ENCODE results near the gene MAB21L3.

The MAB21L3 gene

DNA sequence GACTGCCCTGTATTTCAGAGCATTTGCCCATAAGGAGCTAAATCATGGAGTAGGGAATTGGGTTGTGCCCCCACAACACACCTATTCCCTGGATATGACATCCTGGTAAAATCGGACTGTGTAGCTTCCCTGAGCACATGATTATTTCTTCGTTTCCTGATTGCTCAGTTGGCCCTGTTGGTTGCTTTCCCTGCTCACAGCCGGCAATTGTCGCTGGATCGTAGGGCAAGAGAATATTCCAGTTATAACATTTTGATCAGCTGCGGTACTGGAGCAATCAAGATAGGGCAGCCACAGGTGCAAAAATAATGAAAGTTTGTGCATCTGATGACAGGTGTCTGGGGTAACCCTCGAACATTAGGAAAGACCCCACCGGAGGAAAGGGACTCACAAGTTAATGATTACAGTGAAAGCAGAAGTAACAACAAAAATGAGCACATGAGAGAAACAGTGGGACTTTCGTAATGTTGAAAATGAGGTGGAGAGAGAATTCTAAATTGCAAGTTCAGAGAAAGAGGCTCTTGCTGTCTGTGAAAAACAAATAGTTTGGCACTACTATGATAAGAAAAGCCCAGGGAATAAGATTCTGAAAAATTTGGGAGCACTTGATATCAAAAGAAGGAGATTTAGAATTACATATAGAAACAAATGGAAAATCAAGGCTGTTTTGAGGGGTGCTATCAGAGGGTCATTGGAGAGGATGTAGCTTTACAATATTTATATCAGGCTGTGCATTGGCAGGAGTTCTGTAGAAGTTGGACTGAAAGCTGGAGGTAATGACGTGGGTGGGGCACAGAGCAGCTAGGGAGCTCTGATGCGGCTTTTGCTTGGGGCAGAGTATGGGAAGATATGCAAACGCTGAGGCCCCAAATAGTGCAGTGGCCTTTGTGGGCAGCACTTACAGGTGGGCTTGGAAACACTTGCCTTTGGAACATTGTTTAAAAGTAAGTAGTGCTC lies at the start of gene MAB21L3:
Gene MAB21L3, plus strand, starts transcription at position 833 of the 957 bp plus-strand sequence. CDS start 1,217 bp downstream, outside the sequence.
- no peak for DNase-seq

DNA sequence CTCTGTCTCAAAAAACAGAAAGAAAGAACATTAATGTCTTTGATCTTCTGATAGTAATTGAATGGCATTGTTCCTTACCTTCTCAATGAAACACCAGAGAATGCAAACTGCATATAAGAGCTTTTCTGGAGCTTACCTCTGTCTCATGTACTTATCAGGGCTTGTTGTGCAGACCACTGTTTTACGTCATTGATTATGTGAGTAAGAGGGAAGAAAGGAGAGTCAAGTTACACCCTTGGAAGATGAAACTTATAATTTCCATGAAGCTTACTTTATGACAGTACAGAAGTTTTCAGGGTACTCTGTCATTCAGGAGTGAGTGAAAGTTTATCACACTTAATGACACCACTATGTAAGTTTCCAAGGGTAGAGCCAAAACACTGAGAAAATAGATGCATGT lies 49.0 kb upstream of the MAB21L3 start:
- no peak for DNase-seq

DNA sequence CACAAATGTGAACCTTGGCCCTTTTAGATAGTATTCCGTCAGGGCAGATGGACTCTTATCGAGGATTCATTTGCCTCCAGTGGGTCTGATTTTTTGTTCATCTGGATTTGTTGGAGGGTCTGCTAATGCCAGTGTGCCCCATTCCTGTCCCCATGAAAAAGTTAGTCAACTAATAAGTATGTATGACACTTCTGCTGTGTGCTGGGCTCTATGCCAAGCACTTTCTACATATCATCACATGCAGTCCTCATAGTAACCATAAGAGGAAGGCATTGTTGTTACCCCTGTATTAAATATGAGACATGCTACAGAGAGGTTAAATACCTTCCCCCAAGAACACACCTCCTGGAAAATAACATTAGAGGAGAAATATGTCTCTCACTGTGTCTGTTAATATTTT lies 46.6 kb upstream of the MAB21L3 start:
- DNase-seq: no peak

DNA sequence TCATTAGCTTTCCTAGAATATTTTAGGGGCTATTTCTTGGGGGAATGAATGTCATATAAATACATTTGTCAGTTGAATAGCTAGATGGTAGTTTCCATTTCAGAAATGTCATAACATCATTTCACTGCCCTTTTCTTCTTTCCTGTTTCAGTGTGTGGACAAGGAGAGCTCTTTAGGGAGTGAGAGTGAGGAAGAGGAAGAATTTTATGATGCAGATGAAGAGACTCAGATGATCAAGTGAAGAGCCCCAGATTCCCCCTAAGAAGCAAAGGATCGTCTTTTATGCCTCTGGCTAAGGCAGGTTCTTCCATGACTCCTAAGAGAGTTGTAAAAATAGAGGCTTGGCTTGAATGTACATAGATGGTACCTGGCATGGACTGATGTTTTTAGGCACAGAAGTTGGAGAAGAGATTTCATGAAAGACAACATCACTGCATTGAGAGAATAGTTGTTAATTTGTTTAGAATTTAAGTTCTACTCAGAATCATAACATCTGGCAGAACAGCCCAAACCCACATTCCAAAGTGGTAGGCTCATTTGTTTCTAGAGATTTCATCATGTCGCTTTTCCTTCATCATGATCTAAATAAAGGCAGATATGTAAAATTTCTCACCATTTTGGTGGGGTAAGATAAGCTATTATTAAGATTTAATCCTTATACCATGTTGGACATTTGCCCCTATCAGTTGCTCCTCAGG lies 44.2 kb upstream of the MAB21L3 start:
- DNase-seq: no peak

DNA sequence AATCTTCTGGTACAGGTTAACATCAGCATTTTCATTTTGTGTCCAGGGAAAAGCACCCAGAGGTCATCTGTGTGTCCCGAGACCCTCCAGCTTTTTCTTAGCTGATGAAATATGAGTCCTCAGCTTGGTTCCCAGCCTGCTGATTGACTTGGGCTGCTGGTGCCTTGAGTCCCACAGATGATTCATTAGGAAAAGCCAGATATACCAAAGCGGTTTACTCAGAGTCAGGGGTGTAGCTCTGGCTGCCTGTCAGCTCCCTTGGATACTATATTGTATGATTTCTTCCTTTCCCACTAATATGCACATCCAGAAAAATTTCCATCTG lies 43.7 kb upstream of the MAB21L3 start:
- DNase-seq: no peak

DNA sequence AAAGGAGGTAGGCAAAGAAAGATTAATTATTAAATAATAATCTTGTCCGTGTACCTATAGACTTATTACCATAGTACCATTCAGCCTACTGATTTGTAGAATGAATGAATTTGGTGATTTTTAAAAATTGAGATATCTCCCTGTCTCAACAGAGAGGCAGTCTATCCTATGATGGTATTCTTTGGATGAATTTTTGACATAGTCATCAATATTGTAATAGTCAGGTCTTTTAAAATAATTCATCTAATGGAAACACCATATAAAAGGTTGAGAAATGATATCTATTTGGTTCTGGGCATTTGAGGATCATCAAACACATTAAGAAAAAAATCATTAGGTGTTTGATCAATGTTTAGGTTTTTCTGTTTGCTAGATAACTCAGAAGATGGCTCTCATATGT lies 35.6 kb upstream of the MAB21L3 start:
- DNase-seq: no peak

DNA sequence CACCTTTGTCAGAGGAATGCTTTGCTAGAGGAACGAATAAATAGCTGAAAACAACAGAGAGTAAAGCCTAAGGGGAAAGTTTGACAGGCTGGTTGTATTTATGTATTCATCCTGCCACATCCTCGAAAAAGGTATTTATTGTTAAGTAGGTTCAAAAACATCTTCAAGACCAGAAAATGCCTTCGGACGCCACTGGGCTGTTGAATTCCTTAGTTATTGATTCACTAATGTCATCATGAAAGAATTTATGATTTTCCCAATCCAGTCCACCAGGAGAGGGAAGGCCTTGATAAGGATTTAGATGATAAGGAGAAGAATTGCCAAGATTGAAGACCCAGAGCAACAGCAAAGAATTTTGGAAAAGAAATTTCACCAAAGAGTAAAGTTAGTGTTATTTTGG lies 35.2 kb upstream of the MAB21L3 start:
- DNase-seq: no peak

DNA sequence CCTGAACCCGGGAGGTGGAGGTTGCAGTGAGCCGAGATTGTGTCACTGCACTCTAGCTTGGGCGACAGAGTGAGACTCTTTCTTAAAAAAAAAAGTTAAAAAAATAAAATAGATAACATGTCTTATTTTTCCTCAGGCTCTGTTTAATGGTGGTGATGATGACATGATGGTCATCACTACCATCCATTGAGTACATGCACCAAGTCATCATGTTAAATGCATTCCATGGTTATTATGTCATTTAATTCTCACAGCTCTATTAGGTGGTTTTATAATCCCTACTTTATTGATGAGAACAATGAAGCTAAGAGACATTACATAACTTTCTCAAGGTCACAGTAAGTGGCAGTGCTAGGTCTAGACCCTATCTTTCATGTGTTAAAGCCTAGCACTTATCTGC lies 34.4 kb upstream of the MAB21L3 start:
- no peak for DNase-seq

DNA sequence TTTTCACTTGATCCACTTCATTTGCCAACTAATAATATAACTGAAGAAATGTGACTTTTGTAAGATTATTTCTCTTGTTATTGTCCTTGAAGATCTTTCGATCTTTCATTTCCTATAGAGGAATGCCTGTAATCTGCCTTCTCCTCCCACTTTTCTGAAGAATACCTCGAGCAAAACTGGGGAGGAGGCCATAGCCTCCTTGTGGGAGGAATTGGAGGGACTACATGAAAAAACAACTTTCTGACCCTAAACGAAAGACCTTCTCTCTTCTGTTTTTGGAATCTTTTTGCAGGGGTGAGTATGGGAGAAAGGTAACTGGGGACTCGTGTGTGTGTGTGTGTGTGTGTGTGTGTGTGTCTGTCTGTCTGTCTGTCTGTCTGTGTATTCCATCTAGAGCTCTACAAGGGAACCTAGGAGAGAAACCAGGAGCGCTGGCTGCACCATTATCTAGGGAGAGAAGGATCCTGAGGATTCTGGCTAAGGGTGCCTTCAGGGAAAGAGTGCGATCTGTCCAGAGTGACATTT lies 32.4 kb upstream of the MAB21L3 start:
- no peak for DNase-seq

DNA sequence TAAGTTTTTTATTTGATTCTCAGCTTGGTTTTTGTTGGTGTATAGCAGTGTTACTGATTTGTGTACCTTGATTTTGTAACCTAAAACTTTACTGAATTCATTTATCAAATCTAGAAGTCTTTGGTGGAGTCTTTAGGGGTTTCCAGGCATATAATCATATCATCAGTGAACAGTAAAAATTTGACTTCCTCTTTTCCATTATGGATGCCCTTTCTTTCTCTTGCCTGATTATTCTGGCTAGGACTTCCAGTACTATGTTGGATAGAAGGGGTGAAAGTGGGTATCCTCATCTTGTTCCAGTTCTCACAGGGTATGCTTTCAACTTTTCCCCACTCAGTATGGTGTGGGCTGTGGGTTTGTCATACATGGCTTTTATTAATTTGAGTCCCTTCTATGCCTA lies 23.6 kb upstream of the MAB21L3 start:
- no peak for DNase-seq

DNA sequence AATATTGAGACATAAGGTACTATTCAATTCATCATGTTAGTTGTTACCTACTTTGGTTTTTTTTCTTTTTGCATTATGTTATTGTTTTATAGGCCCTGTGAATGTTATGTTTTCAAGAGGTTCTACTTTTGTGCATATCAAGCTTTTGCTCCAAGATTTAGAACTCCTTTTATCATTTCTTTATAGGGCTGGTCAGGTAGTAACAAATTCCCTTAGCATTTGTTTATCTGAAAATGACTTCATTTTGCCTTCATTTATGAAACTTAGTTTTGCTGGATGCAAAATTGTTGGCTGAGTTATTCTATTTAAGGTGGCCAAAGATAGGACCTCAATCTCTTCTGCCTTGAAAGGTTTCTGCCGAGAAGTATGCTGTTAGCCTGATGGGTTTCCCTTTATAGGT lies 21.3 kb upstream of the MAB21L3 start:
- no peak for DNase-seq

DNA sequence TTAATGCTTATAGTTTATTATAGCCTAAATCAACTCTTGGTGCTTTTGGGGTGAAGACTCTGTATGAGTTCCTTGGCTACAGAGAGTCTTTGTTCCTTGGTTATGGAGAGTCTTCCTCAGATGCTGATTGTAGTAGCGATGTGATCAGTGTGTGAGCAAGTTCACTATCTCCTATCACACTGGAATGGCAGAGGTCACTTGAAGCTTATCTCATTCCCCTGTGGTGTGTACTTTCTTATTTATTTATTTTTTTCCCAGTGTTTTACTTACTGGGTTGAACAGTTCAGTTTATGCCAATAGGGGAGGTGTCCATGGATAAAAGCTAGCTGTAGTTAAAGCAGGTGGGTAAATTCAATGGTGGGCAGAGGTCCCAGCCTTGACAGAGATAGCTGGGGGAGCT lies 20.1 kb upstream of the MAB21L3 start:
- DNase-seq: no peak

DNA sequence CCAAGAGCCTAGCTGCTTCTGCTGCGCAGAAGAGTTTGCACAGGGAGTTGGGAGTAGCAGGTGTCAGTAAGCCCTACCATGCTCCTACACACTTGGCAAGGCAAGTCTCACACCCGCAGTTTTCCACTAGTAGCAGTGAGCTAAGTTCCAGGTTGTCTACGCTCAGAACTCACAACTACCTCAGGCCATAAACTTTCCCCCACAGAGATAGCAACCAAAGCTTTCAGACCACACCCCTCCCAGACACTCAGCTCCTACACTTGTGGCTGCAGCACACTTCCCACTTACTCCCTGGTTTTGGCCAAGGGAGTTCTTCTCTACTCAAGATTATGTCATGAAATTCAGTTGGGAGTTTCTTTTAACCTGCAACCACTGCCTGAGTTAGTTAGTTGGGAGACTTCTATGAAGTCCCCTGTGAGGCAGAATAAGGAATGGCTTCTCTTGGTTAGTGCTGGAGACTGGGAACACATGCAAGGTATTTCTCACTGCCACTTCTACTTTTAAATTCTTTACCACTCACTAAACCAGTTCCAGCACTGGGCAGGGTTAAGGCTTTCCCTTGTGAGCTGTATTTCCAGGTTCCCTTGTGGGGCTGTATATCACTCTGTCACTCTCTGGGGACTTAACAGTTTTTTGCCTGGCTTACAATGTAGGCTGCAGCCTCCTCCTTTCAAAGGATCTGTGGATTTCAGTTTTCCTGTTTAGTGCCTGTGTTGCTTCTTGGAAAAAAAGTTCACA lies 18.3 kb upstream of the MAB21L3 start:
- no peak for DNase-seq

DNA sequence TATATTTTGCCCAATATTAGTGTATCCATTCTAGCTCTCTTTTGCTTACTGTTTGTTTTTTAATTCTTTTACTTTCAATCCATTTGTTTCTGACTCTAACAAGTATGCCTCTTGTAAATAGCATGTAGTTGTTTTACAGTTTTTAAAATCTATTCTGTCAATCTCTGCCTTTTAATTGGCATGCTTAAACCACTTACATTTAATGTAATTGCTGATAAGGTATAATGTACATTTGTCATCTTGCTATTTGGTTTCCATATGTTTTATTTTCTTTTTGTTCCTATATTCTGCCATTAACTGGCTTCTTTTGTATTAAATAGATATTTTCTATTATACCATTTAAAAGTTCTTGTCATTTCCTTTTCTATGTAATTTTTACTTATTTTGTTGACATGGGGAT lies 16.2 kb upstream of the MAB21L3 start:
- DNase-seq: no peak

DNA sequence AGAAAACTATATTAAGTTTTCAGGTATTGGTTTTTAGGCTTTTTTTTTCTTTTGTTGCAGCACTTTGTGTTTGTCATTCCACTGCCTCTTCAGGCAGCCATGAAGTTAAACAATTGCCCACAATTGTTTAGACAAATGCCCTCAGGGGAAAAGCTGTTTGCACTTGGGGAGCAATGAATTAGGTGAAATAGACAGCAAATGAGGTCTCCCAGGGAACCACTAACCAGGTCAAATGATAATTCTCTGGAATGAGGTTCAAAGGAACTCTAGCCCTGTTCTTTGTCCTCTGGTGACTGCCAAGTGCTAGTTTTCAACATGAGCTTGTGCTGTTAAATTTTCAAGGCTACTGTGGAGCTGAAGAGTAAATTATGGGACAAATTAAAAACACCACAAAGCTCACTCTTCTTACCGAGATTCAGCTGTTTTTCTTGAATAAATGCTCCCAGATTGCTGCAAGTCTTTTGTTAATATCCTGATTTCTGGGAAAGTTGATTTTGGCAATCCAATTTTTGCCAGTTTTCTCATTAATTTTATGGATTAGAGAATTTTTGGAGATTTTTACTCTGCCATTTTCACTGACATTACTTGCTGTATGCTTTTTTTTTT lies 15.1 kb upstream of the MAB21L3 start:
- no peak for DNase-seq

DNA sequence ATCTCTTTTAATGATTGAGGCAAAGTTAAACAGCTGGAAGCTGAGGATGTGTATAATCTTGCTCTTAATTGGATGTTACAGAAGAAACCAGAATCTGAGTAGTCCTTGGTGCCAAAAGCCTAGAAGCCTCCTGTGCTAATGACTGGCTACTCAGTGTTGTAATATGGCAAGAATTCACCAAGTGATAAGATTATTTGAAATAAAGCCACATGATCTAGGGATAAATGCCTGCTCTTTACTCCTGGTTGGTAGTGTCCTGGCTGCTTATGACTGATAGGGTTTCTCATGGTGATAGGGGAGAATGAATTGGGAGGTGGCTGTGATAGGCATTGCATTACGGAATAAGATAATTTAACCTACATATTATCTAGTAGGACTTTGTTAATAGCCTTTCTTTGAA lies 13.6 kb upstream of the MAB21L3 start:
- DNase-seq: no peak

DNA sequence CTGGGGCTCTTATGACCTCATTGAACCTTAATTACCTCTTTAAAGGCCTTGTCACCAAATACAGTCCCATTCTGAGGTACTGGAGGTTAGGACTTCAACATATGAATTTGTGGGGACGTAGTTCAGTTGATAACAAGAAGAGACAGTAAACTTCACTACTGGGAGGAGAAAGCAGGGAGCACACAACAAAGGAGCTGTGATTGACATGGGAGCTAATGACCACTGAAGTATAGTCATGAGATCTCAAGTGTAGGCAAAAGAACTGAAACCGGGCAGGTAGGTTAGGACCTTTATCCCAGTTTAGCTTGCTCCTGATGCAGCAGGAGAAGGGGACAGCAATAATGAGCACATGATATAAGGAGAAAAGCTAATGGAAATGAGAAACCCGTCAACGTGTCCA lies 11.8 kb upstream of the MAB21L3 start:
- DNase-seq: no peak

DNA sequence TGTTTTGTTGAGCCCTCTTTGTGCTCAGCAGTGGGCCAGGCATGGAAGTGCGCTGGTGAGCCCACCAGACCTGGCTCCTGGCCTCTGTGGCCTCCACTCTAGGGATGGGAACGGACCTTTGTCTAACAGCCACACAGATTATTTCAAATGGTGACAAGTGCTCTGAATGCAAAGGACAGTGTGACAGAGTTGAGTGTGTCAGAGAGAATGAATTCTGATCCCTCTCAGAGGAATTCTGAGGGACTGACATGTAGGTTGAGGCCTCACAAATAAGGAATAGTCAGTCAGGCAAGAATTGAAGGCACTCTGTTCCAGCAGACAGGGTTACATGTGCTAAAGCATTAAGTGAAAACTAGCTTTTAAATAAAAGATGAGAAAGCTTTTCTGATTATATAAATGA lies 11.3 kb upstream of the MAB21L3 start:
- DNase-seq: no peak

DNA sequence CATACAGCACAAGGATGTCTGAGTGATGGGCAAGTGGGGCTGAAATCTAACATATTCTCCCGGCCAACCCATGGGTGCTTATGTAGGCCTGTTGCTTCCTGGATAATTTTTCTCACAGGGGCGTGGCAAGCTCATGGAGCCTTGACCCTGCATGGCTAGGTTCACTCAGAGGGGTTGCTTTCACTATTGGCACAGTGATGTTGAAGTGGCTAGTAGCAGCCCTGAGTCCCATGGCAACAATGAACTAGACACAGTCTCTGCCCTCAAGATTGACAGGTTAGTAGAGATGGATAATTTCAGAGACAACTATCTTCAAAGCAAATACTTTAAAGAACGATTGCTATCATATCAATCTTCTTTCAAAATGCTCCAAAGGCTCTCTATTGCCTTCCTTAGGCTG lies 6.5 kb upstream of the MAB21L3 start:
- no peak for DNase-seq

DNA sequence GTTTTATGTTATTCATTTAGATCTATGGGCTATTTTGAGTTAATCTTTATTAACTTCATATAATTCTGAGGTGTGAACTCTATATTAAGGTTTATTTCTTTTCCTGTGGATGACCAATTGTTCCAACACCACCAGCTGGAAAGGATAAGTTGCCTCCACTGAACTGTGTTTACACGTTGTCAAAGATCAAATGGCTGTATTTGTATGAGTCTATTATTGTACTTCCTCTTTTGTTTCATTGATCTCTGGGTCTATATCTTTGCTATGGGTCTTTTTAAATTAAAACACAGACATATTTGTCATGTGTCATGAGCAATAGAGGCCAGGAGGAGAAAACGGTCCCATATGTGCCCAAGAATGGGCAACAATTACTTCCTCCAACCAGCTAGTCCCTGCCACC lies 5.2 kb upstream of the MAB21L3 start:
- DNase-seq: no peak

DNA sequence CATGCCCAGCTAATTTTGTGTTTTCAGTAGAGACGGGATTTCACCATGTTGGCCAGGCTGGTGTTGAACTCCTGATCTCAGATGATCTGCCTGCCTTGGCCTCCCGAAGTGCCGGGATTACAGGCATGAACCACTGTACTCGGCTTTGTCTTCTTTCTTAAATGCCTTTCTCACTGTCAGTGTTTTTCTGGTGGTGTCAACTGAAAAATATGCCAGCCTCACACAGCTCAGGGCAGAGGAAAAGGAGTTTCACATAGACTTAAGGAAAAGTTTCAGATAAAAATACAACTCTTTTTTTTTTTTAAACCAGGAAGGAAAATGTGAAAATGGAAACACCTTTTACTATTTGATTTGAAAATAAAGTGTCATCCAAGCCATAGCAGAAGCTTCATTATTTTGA lies 4.6 kb upstream of the MAB21L3 start:
- no peak for DNase-seq

DNA sequence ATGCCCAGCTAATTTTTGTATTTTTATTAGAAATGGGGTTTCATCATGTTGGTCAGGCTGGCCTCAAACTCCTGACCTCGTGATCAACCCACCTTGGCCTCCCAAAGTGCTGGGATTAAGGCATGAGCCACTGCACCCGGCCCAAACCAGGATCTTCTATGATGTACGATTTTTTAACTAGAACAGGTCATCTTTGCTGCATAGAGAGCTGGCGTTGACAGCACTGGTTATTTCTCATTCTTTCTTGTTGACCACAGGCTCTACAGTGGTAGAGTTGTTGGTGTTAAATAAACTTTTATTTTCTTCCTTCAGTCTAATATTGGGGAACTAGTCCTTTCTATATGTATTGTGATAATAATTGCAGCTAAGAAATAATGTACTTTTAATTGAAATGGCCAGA lies 3.8 kb upstream of the MAB21L3 start:
- no peak for DNase-seq

DNA sequence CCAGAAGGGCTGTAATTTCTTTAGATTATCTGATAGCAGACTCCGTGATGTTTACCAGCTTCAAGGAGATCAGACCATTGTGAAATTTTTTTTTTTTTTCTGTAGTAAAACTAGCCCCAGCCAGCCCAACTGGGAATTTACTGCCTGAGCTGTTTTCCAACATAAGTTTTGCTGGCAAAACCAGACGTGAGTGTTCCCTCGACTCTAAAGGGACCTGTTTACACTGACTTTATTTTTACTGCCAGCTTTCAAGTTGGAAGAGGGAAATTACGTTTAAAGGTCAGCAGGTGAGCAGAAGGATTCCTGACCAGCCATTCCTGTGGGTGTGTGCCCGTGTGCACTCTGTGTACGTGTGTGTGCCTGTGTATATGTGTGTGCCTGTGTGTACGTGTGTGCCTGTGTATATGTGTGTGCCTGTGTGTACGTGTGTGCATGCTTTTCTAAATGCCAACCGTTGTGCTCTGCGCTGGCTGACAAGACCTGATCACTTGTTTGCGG lies 374 bp downstream of the MAB21L3 start:
- DNase-seq: no peak

Measured in stimulated activated naive CD4-positive, alpha-beta T cell (primary cell).